GM12878 (cell line): ENCODE results near the gene ZNF180.
"Not testable (repeated sequence)": the region's sequence is repeated elsewhere in the genome, so short reads cannot be mapped to it uniquely, and the experiment has no call there.

ENCODE experiments used
- CHD1 ChIP-seq: IDR thresholded peaks from 2 replicates; pipeline ENCODE4 v1.6.1; 2012; ENCODE audit warnings: low read depth, low read length, improper control_type of control experiment
- CREM ChIP-seq: IDR thresholded peaks from 2 replicates; pipeline ENCODE4 v1.6.1; 2014; ENCODE audit warnings: antibody characterized with exemption, low read depth
- FOS ChIP-seq: IDR thresholded peaks from 3 replicates; pipeline ENCODE4 v1.6.1; 2011; ENCODE audit warnings: borderline replicate concordance; ENCODE audit not compliant: insufficient read length; ENCODE audit errors: extremely low read depth
- POLR2A ChIP-seq: IDR thresholded peaks from 2 replicates; pipeline ENCODE4 v1.6.1; 2011; ENCODE audit warnings: low read depth, mild to moderate bottlenecking, low read length
- SPI1 ChIP-seq: IDR thresholded peaks from 2 replicates; pipeline ENCODE4 v1.6.1; 2011; ENCODE audit warnings: low read depth, mild to moderate bottlenecking, low read length, moderate library complexity, borderline replicate concordance; ENCODE audit not compliant: insufficient read depth
- SREBF2 ChIP-seq: IDR thresholded peaks from 2 replicates; pipeline ENCODE4 v1.6.1; 2012; ENCODE audit warnings: mild to moderate bottlenecking, low read length
- ZNF592 ChIP-seq: fragments of 450-650 bp; IDR thresholded peaks from 2 replicates; pipeline ENCODE4 v1.6.1; 2017; ENCODE audit warnings: mild to moderate bottlenecking, moderate library complexity
- TF ChIP-seq, protein P1 (sequence below), 3 experiments: IDR thresholded peaks in 2 of 3; conservative IDR thresholded peaks in 1 of 3; 2 replicates each; pipeline ENCODE4 v1.5.1; 2011; ENCODE audit warnings: low read depth in 3 of 3, low read length in 3 of 3, mild to moderate bottlenecking in 3 of 3, control low read depth in 2 of 3, moderate library complexity in 2 of 3, inconsistent platforms in 1 of 3, mixed read lengths in 1 of 3; ENCODE audit not compliant: control insufficient read depth in 2 of 3, insufficient read depth in 1 of 3; ENCODE audit errors: extremely low read depth in 1 of 3
- TF ChIP-seq, protein P2 (sequence below): fragments of 450-650 bp; IDR thresholded peaks from 2 replicates; pipeline ENCODE4 v1.6.1; 2017; ENCODE audit warnings: mild to moderate bottlenecking
- TF ChIP-seq, protein P3 (sequence below): fragments of 450-650 bp; IDR thresholded peaks from 2 replicates; pipeline ENCODE4 v1.6.1; 2018; ENCODE audit warnings: borderline replicate concordance, mild to moderate bottlenecking; ENCODE audit not compliant: partially characterized antibody

GRCh38 chr19:44468730-44469129 lies 31.6 kb downstream of the ZNF180 start:
- TF ChIP-seq POLR2A, SREBF2, SPI1, CHD1, FOS, CREM, ZNF592: not testable (repeated sequence)
- TF ChIP-seq, protein P1, sequence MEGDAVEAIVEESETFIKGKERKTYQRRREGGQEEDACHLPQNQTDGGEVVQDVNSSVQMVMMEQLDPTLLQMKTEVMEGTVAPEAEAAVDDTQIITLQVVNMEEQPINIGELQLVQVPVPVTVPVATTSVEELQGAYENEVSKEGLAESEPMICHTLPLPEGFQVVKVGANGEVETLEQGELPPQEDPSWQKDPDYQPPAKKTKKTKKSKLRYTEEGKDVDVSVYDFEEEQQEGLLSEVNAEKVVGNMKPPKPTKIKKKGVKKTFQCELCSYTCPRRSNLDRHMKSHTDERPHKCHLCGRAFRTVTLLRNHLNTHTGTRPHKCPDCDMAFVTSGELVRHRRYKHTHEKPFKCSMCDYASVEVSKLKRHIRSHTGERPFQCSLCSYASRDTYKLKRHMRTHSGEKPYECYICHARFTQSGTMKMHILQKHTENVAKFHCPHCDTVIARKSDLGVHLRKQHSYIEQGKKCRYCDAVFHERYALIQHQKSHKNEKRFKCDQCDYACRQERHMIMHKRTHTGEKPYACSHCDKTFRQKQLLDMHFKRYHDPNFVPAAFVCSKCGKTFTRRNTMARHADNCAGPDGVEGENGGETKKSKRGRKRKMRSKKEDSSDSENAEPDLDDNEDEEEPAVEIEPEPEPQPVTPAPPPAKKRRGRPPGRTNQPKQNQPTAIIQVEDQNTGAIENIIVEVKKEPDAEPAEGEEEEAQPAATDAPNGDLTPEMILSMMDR (IDR thresholded peaks at IDR 0.05 in 2 of 3, conservative IDR thresholded peaks at IDR 0.05 in 1 of 3; ENCODE audit: control insufficient read depth in 2 of 3, extremely low read depth in 1 of 3, insufficient read depth in 1 of 3, low read depth in 3 of 3, low read length in 3 of 3), result not testable (repeated sequence)
- TF ChIP-seq, protein P2, sequence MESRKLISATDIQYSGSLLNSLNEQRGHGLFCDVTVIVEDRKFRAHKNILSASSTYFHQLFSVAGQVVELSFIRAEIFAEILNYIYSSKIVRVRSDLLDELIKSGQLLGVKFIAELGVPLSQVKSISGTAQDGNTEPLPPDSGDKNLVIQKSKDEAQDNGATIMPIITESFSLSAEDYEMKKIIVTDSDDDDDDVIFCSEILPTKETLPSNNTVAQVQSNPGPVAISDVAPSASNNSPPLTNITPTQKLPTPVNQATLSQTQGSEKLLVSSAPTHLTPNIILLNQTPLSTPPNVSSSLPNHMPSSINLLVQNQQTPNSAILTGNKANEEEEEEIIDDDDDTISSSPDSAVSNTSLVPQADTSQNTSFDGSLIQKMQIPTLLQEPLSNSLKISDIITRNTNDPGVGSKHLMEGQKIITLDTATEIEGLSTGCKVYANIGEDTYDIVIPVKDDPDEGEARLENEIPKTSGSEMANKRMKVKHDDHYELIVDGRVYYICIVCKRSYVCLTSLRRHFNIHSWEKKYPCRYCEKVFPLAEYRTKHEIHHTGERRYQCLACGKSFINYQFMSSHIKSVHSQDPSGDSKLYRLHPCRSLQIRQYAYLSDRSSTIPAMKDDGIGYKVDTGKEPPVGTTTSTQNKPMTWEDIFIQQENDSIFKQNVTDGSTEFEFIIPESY, result not testable (repeated sequence)
- TF ChIP-seq, protein P3, sequence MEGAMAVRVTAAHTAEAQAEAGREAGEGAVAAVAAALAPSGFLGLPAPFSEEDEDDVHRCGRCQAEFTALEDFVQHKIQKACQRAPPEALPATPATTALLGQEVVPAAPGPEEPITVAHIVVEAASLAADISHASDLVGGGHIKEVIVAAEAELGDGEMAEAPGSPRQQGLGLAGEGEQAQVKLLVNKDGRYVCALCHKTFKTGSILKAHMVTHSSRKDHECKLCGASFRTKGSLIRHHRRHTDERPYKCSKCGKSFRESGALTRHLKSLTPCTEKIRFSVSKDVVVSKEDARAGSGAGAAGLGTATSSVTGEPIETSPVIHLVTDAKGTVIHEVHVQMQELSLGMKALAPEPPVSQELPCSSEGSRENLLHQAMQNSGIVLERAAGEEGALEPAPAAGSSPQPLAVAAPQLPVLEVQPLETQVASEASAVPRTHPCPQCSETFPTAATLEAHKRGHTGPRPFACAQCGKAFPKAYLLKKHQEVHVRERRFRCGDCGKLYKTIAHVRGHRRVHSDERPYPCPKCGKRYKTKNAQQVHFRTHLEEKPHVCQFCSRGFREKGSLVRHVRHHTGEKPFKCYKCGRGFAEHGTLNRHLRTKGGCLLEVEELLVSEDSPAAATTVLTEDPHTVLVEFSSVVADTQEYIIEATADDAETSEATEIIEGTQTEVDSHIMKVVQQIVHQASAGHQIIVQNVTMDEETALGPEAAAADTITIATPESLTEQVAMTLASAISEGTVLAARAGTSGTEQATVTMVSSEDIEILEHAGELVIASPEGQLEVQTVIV, result not testable (repeated sequence)
